Putamen (tissue), 1 donor: ENCODE results near the gene NUDT5.
"Not testable (repeated sequence)": the region's sequence is repeated elsewhere in the genome, so short reads cannot be mapped to it uniquely, and the experiment has no call there.

ENCODE experiments used
- DNase-seq: peaks from one replicate; pipeline ENCODE4 v3.0.0-alpha.2; 2016; ENCODE audit warnings: low spot score

The NUDT5 gene

DNA sequence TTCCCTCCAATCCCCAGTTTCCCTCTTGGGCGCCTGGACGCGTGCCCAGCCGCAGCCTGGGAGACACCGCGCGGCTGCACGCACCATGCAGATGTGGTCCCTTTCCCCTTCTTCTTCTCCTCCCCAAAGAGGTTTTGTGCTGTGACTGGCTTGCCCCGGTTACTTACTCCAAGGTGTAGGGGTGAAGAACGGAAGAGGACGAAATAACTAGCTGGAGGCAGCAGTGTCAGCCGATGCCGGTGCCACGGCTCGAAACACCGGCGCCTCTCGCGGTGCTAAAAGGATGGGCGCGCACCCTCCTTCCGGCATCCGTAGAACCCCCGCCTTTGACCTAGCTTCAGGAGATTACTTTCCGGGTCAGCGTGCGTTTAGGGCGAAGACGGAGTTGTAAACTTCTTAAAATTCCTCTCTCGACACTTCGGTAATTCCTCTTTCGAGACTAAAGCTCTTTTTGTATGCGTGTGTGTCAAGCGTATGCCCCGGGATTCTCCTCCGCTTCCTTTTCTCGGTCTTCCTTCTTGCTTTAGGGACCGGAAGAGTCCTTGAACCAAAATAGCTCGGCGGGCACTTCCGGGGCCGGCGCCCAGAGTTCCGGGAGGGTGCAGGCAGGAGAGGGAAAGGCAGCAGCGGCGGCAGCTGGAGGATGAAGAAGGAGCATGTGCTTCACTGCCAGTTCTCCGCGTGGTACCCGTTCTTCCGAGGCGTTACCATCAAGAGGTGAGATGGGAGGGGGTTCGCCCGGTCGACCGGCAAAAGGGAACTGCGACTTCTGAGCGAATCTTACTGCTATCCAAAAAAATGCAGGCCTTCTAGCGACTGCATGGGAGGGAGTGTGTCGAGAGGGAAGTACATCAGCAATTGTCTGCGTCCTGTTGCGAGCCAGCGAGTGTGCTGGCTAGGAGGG is at the start of gene NUDT5, which contains the start of gene CDC123:
TSS of gene NUDT5 (minus strand) at position 289 of the 904 bp plus-strand sequence. CDS start 9,600 bp downstream, outside the sequence.
TSS of gene CDC123 (plus strand) at position 586 of the 904 bp plus-strand sequence. CDS start at position 644, 58 bp downstream.
- DNase-seq = peak; percentile 93

DNA sequence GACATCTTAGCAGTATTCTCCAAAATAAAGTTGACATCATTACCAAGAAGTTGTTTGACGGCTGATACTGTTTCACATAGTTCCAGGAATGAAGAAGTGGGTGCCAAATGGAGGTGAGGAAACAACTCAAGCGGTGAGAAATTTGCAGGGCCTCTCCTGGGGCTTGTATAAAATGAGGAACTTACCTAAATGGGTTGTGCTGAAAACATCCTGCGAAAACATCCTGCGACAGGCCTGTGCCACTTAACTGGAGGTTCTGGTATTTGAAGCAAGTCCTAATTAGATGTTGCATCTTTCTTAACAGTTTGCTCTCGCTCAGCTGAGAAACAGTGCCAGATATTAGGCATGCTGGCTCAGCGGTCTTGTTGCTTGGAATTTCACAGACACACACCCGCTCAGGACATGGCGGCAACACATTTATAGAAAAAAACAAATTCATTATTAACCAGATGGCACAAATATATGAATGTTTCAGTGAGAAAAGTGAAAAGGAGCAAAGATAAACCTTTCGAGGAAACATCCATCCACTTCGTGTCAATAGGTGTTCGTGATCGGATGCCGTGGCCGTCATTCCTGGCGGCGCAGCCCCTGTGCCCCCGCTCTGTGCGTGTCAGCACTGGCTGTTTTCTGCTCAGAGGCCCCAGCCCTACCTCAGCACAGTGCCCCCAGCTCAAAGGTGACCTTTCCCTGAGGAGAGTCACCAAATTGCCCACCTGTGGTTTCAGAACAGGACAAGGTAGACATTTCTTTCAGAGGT is 48.4 kb upstream of the NUDT5 start:
- DNase-seq = no peak

DNA sequence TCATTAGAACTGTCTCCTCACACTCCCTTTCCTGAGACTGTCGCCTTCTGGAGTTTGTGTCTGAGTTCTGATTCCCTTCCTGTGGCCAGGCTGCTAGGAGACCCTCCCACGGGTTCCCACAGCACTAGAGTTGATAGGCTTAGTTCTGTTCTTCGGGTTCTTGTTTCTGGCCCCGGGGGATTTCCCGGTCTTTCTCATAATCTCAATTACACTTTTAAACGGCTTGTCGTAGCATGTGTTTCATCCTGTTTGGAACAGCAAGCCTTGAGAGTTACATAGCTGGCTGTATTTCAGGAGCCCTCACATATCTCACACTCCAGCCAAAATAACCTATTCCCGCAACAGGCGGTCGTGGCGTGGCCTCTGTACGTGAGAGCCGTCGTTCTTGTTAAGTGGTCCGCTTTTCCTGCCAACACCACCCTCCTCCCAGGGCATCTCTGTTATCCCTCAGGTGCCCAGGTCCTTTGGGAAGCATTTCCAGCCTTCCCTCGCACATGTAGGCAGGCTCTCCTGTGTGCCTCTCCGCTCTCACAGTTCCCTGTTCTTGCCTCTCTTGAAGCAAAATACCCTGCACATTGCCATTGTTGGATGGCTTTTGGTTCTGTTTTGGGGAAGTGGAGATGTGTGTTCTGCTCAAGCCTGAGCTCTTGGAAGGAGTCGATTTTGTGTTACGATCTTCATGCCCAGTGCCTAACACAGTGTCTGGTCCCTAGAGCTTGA is 46.3 kb upstream of the NUDT5 start:
- no peak for DNase-seq

DNA sequence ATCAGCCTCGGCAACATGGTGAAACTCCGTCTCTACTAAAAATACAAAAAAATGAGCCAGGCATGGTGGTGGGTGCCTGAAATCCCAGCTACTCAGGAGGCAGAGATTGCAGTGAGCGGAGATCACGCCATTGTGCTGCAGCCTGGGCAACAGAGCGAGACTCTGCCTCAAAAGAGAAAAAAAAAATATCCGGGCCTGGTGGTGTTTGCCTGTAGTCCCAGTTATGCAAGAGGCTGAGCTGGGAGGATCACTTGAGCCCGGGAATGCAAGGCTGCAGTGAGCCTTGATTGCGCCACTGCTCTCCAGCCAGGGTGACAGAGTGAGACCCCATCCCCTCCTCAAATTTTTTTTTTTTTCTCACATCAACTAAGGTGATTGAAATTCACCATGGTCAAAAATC is 43.1 kb upstream of the NUDT5 start:
- no peak for DNase-seq

DNA sequence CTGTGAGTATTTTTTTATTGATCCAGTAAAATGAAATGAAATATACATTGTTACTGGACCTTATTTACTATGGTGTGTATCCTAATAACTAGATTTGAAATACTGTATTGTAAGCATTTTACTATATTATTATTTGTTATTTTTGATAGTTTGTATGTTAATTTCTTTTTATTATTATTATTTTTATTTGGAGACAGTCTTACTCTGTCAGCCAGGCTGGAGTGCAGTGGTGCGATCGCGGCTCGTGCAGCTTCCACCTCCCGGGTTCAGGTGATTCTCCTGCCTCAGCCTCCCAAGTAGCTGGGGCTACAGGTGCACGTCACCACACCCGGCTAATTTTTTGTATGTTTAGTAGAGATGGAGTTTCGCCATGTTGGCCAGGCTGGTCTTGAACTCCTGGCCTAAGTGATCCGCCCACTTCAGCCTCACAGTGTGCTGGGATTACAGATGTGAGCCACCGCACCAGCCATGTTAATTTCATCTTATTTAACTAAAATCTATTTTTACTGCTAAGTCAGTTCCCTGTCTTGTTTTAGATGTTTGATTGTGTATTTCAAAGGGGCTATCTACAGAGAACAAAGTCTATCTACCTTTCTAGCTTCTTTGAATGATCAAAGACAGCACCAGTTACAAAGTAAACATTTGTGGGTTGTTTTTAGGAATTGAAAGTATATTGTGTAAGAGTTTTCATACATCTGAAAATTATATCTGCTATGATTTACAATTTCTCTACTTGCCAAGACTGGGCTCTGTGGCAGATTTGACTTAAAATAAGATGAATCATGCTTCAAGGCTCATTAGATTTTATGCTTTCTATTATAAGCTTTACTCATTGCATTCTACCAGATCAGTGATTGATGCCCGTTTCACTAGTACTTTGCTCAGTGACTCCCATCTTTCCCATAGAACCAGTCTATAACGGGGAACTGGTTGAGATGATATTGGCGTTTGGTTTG is 41.9 kb upstream of the NUDT5 start:
- DNase-seq = no peak

DNA sequence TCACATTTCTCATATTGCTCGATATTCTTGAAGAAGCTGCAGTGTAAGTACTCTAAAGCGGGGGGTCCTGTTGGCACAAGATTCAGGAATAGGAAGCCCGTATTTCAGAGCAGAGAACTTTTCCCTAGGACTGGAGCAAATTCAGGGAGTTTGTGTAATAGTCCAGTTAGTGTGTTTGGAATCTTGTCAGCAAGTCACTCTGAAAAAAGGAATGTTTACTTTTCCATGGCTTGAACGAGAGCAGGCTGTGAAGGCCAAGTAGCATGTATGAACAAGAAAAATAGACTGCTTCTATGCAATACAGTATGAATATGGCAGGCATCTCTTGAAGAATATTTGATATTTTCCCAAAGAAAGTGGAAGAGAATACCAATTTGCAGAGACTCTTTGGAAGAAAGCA is 40.1 kb upstream of the NUDT5 start:
- DNase-seq = no peak

DNA sequence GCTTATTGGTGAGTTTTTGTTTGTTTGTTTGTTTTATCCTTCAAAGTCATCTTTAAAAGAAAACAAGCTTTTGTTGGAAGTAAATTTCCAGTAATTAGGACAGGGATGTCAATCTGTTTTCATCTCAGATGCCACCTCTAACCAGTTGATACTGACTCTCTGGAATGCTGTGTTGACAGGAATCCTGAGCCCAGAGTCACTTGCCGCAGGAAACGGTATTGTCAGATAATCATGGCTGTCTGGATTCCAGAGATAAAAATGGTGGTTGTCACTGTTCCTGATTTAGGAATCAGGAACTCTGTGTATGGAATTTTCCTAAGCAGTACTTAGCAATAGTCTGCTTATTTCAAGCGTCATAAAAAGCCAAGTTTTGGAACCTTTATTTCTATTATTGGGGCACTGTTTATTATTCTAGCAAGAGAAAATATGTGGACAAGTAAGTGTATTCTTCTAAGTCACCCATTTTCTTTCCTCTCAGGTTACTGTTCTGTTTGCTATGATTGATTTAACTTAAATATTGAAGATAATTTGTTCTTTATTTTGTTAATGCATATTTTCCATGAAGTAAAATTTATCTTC is 39.5 kb upstream of the NUDT5 start:
- no peak for DNase-seq

DNA sequence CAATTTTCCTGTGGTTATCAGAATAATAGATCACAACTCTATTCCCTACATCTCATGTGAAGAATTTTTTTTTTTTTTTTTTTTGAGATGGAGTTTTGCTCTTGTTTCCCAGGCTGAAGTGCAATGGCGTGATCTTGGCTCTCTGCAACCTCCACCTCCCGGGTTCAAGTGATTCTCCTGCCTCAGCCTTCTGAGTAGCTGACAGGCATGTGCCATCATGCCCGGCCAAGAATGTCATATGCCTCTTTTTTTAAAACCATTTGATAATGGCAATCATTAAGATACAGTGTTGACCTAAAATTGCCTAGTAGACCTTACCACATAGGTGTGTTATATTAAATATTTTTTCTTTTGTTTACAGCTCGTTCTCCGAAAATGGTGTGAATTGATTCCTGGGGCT is 39.0 kb upstream of the NUDT5 start:
- not testable (repeated sequence) for DNase-seq

DNA sequence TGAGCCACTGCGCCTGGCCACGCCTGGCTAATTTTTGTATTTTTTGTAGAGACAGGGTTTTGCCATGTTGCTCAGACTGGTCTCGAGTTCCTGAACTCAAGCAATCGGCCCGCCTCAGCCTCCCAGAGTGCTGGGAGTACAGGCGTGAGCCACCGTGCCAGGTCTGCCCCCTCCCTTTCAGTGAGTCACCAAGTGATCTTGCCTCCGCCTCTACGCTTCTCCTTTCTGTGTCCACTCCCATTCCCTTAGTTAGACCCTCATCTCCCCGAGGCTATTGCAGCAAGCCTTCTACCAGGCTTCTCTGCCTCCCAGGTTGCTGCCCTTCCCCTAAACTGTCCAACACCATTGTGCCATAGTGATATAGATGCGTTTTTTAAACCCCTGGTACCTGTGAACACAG is 33.2 kb upstream of the NUDT5 start:
- no peak for DNase-seq

DNA sequence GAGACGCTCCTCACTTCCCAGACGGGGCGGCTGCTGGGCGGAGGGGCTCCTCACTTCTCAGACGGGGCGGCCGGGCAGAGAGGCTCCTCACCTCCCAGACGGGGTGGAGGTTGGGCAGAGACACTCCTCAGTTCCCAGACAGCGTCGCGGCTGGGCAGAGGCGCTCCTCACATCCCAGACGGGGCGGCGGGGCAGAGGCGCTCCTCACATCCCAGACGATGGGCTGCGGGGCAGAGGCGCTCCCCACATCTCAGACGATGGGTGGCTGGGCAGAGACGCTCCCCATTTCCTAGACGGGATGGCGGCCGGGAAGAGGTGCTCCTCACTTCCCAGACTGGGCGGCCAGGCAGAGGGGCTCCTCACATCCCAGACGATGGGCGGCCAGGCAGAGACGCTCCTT is 30.7 kb upstream of the NUDT5 start:
- not testable (repeated sequence) for DNase-seq

DNA sequence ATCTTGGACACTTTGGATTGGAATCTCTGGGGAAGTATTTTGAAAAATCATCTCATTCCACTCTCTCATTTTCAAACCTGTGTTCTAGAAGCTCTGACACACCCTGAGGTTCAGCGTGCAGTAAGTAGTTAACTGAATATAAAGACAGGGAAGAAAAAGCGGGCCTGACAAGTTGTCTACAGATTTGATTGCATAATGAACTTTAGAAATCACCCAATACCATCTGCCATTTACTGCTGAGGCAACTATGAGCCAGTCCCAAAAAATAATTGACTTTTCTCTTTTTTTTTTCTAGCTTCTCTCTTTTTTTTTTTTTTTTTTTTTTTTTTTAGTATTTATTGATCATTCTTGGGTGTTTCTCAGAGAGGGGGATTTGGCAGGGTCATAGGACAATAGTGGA is 29.8 kb upstream of the NUDT5 start:
- no peak for DNase-seq

DNA sequence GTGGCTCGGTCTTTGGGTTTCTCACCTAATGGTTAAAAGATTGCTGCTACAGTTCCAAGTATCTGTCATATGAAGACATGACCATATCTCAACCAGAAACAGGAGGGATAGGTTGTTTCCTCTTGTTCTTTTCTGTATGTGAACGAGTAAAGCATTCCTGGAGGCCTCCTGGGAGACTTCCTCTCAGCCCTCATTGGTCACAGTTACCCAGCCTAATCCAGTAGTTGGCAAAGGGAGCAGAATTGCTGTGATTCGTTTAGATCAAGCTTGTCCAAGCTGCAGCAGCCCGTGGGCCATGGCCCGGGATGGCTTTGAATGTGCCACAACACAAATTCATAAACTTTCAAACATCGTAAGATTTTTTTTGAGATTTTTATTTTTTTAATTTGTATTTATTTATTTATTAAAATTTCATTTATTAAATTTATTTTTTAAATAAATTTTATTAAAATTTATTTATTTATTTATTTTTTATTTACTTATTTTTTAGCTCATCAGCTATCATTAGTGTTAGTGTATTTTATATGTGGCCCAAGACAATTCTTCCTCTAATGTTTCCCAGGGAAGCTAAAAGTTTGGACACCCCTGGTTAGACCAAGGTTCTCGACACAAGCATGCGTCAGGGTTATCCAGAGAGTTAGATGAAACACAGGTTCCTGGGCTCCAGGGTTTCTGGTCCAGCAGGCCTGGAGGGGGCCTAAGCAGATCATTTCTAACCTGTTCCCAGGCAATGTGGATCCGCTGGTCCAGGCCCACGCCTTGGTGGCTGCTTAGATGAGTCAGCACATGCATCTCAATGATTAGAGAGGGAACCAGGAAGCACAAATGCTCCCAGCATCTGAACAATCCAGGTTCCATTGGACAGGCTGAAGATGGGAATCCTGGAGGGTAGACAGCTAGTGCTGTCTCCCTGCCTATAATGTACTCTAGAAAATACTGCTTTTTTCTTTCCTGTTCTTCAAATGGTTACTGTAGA is 25.9 kb upstream of the NUDT5 start:
- DNase-seq = no peak

DNA sequence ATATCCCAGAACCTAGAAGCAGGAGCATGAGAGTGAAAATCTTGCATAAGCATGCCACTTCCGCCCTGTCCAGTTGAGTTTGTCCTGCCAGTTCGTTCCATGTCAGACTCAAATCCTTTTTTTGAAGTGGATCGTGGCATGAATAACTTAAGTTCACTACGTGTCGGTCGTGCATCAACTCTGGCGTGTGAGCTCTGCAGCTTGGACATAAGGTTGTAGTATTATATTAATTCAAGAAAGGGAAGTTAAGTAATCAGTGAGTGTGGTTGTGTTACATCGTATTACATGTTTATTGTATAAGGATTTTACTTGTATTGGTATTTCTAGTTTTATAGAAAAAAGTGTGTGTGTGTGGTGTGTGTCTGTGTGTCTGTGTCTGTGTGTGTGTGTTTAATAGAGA is 23.3 kb upstream of the NUDT5 start:
- DNase-seq = no peak

DNA sequence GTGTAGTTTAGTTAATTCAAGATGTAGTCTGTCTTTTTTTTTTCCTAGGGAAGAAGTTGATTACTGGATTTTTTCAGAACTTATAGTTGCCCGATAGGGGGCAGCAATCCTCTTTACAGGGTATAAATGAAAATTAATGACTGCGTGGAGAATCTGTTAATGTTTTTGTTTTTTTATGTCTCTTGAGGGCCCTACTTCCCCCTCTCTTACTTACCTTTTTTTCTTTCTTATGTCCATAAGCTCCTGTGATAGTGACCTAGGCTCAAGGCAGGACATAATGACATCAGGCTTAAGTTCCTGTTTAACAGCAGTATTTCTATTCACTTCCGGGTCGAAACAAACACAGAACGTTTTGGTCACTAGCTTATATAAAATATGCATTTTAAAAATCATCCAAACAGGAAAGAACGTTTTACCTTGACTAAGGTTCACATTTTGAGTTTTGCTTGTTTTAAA is 19.1 kb upstream of the NUDT5 start:
- DNase-seq = no peak

DNA sequence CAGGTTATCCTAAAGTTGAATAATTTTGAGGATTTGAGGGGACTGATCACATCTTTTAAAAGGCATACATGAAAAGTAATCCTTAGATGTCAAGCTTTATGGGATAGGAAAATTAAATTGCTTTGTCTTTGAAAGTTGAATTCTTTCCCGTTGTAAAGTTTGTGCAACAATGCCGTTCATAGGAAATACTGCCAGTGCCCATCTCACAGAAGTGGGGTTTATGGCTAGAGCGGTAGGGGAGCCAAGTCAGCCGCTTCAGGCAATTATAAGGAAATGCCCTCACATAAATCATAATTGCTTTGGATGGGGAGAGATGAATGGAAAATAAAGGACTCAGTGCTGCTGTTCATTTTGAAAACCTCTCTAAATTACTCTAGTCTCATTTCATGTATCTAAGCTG is 18.4 kb upstream of the NUDT5 start:
- no peak for DNase-seq

DNA sequence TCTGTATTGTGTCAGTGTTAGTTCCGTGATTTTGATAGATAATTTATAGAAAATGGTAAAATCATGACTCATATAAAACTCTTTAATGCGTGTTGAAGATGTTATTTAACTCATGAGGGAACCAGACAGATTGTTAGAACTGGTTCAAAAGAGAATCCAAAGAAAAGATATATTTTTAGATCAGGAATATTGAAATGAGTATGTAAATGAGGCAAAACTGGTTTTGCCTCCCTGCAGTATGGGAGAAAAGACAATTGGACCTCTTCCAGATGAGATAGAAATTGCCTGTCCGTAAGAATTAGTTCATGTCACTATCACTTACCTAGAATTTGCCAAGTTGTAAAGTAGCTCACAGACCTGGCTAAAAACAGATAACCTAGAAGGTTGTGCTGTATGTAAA is 17.9 kb upstream of the NUDT5 start:
- DNase-seq = no peak

DNA sequence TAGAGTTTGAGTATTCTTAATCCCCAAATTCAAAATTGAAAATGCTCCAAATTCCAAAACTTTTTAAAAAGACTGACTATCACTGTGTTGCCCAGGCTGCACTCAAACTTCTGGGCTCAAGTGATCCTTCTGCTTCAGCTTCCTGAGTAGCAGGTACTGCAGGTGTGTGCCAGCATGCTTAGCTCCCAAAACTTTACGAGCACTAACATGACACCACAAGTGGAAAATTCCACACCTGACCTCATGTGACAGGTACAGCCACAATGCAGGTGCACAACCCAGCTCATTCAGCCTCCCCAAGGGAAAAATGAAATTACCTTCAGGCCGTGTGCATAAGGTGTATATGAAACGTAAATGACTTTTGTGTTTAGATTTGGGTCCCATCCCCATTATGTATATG is 16.8 kb upstream of the NUDT5 start:
- DNase-seq = no peak

DNA sequence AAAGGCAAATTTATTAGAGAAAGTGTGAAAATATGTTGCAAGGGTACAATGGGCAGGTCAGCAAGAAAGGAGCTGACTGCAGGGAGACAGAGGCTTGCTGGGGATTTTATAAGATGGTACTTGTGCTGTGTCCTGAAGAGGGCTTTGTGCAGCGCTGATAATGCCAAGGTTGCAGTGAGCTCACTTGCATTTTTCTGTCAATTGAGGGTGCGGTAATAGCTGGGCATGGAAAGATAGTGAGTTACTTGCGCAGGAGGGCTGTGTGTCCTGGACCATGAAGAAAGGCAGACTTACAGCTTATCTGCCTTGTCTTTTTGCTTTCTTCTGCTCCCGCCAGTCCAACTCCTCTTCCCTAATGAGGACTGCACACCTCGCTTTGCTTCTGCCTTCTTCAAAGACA is 12.8 kb upstream of the NUDT5 start:
- DNase-seq = no peak

DNA sequence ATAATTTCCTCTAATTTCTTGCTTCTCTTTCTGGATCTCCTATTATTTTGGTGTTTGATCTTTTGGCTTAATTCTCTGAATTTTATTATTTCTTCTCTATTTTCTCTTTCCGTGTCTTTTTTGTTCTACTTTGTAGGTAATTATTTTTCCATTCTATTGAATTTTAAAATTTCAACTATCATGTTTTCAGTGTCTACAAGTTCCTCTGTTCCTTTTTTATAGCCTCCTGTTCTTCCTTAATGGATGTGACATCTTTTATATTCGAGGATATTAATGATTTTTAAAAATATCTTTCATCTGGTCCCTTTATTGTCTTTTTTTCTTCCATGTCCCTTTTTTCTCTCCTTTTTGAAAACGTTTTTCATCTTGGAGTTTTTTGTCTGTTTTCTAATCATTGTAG is 11.4 kb upstream of the NUDT5 start:
- DNase-seq = no peak

DNA sequence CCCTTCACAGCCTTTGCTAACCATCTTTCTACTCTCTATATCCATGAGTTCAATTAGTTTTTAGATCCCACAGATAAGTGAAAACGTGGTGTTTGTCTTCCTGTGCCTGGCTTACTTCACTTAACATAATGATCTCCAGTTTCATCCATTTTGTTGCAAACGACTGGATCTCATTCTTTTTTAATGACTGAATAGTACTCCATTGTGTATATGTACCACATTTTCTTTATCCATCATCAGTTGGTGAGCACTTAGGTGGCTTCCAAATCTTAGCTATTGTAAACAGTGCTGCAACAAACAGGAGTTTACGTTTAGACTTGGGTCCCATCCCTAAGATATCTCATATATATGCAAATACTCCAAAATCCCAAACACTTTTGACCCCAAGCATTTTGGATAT is 9.4 kb upstream of the NUDT5 start:
- no peak for DNase-seq
